ENCODE data around the gene MS4A18.
"Not testable (repeated sequence)": the region's sequence is repeated elsewhere in the genome, so short reads cannot be mapped to it uniquely, and the experiment has no call there.

MS4A18 gene

GRCh38 chr11:60706931-60707330 lies 17.6 kb upstream of the MS4A18 start:
- H3K4me3 ChIP-seq: no peak overlapping the region
- H3K4me1 ChIP-seq: no peaks in the 10 kb centered on the region
- no peak for DNase-seq
- TF ChIP-seq CTCF (IDR thresholded peaks at IDR 0.05): no peak
- no peaks in the 10 kb centered on the region for H3K27me3 ChIP-seq
- no peaks in the 10 kb centered on the region for H3K36me3 ChIP-seq
- H3K27ac ChIP-seq: no peak overlapping the region
- H3K9me3 ChIP-seq: no peaks in the 10 kb centered on the region
- intact Hi-C loops (cut with DNase I; ENCODE audit: low total_unique reads): no loop called here

GRCh38 chr11:60710482-60710881 lies 14.0 kb upstream of the MS4A18 start:
- Histone ChIP-seq H3K27me3 (no peaks in the 10 kb centered on the region), H3K4me3 (no peak overlapping the region), H3K9me3 (no peaks in the 10 kb centered on the region), H3K36me3 (no peaks in the 10 kb centered on the region), H3K27ac (no peak overlapping the region), H3K4me1 (no peaks in the 10 kb centered on the region)
- no peak for TF ChIP-seq CTCF (IDR thresholded peaks at IDR 0.05)
- DNase-seq: no peak
- intact Hi-C loops (cut with DNase I; ENCODE audit: low total_unique reads): no loop called here

GRCh38 chr11:60711276-60711675 lies 13.2 kb upstream of the MS4A18 start:
- intact Hi-C loops (cut with DNase I; ENCODE audit: low total_unique reads): no loop called here
- Histone ChIP-seq H3K9me3 (no peaks in the 10 kb centered on the region), H3K4me3 (no peak overlapping the region), H3K27me3 (no peaks in the 10 kb centered on the region), H3K27ac (no peak overlapping the region), H3K36me3 (no peaks in the 10 kb centered on the region), H3K4me1 (no peaks in the 10 kb centered on the region)
- TF ChIP-seq CTCF (IDR thresholded peaks at IDR 0.05): no peak
- no peak for DNase-seq

GRCh38 chr11:60713423-60713822 lies 11.1 kb upstream of the MS4A18 start:
- intact Hi-C loops (cut with DNase I; ENCODE audit: low total_unique reads); H3K27ac ChIP-seq; H3K4me1 ChIP-seq; H3K4me3 ChIP-seq; DNase-seq; H3K27me3 ChIP-seq; H3K36me3 ChIP-seq: not testable (repeated sequence)
- peaks cover 0 to 11% (median 0%) of the 10 kb centered on the region in 3 donors for H3K9me3 ChIP-seq

- Histone ChIP-seq H3K9me3 (peaks cover 0 to 13% (median 0%) of the 10 kb centered on the region in 3 donors), H3K27me3 (peaks cover 0 to 9% of the 10 kb centered on the region in 2 donors), H3K27ac (no peak overlapping the region), H3K36me3 (no peaks in the 10 kb centered on the region), H3K4me1 (no peaks in the 10 kb centered on the region), H3K4me3 (no peak overlapping the region)
- intact Hi-C loops (cut with DNase I; ENCODE audit: low total_unique reads): no loop called here
- no peak for DNase-seq
- TF ChIP-seq CTCF (IDR thresholded peaks at IDR 0.05): no peak
Observed at GRCh38 chr11:60717956-60718355, 6.6 kb upstream of the MS4A18 start.

GRCh38 chr11:60718524-60719316 lies 5.8 kb upstream of the MS4A18 start:
- DNase-seq: no peak
- H3K36me3 ChIP-seq: no peaks in the 10 kb centered on the region
- no peak overlapping the region for H3K4me3 ChIP-seq
- TF ChIP-seq CTCF (IDR thresholded peaks at IDR 0.05): no peak
- intact Hi-C loops (cut with DNase I; ENCODE audit: low total_unique reads): no loop called here
- H3K27me3 ChIP-seq: peaks cover 0 to 9% of the 10 kb centered on the region in 2 donors
- no peaks in the 10 kb centered on the region for H3K4me1 ChIP-seq
- peaks cover 0 to 13% (median 0%) of the 10 kb centered on the region in 3 donors for H3K9me3 ChIP-seq
- H3K27ac ChIP-seq: no peak overlapping the region
